Endothelial cell of umbilical vein (primary cell): Measurements from ENCODE around the gene TM9SF1. TPM values are rescaled to one million over a fixed set of nuclear protein-coding genes. Genes with fewer than 3 reads are reported as not detected.

ENCODE experiments used
- BruUV-seq: library from RNA; stranded (reverse); fragments of 400-500 nt; replicated peaks from 2 replicates; lab custom pipeline; 2021; lab: Mats Ljungman, UMichigan
- CTCF ChIA-PET: fragments of 300-600, 350-600 bp; sonication (Branson Sonifier 250); formaldehyde crosslinking; loops from one replicate; lab custom pipeline; 2021; ENCODE audit warnings: antibody characterized with exemption, inconsistent platforms; lab: Charles Lee
- POLR2A ChIA-PET: fragments of 300-600, 350-600 bp; sonication (Branson Sonifier 250); formaldehyde crosslinking; loops from one replicate; lab custom pipeline; 2021; ENCODE audit warnings: antibody characterized with exemption, inconsistent platforms; lab: Charles Lee
- DNase-seq: peaks from one replicate; pipeline ENCODE4 v3.0.0-alpha.2; 2011; ENCODE audit warnings: low read depth, low spot score
- FAIRE-seq: peaks from 2 replicates; lab custom pipeline; 2011; peaks lifted over from hg19 to GRCh38; lab: Jason Lieb, UNC
- H2AFZ ChIP-seq: 2 replicates; pipeline ENCODE4 v1.6.0; 2012; ENCODE audit warnings: low read depth, low read length, control low read depth, inconsistent platforms
- H3K27ac ChIP-seq: 2 replicates; pipeline ENCODE4 v1.5.1; 2011; ENCODE audit warnings: low read depth, mild to moderate bottlenecking, control low read depth, low read length, moderate library complexity; ENCODE audit not compliant: insufficient read depth
- H3K27me3 ChIP-seq, 2 experiments: 2 replicates each; pipeline versions ENCODE4 v1.6.0 to v1.6.1; 2011; ENCODE audit warnings: low read length in 2 of 2, mixed read lengths in 1 of 2; ENCODE audit not compliant: control insufficient read depth in 2 of 2, insufficient read depth in 2 of 2
- H3K36me3 ChIP-seq, 2 experiments: 2 replicates in 1 of 2; 3 replicates in 1 of 2; pipeline ENCODE4 v1.5.1; 2011; ENCODE audit warnings: low read length in 2 of 2, mild to moderate bottlenecking in 1 of 2, moderate library complexity in 1 of 2; ENCODE audit not compliant: control insufficient read depth in 2 of 2, insufficient read depth in 2 of 2; ENCODE audit errors: extremely low read depth in 1 of 2
- H3K4me1 ChIP-seq: 3 replicates; pipeline ENCODE4 v1.5.1; 2011; ENCODE audit warnings: mild to moderate bottlenecking, low read length; ENCODE audit not compliant: control insufficient read depth, insufficient read depth; ENCODE audit errors: extremely low read depth
- H3K4me2 ChIP-seq: 2 replicates; pipeline ENCODE4 v1.6.1; 2011; ENCODE audit warnings: low read length, control low read depth, mixed read lengths; ENCODE audit not compliant: insufficient read depth
- H3K4me3 ChIP-seq, 3 experiments: fragments of 200-600 bp in 1 of 3; sonication (generic), shearing (Covaris generic) in 1 of 3; replicated peaks in 1 of 3; 2 replicates each; pipeline ENCODE4 v1.5.1; 2011 to 2016; ENCODE audit warnings: control low read depth in 3 of 3, low read length in 3 of 3, mild to moderate bottlenecking in 2 of 3, inconsistent platforms in 1 of 3, low read depth in 1 of 3, moderate library complexity in 1 of 3; ENCODE audit not compliant: insufficient read depth in 1 of 3
- H3K79me2 ChIP-seq: 2 replicates; pipeline ENCODE4 v1.6.0; 2012; ENCODE audit warnings: low read length, inconsistent platforms; ENCODE audit not compliant: control insufficient read depth, insufficient read depth
- H3K9ac ChIP-seq: replicated peaks from 2 replicates; pipeline ENCODE3; 2011; ENCODE audit warnings: low read length, control low read depth; ENCODE audit not compliant: insufficient read depth; ENCODE audit errors: extremely low read depth
- H3K9me1 ChIP-seq: replicated peaks from 3 replicates; pipeline ENCODE4 v1.6.0; 2011; ENCODE audit warnings: mild to moderate bottlenecking, low read length; ENCODE audit not compliant: control insufficient read depth, insufficient read depth; ENCODE audit errors: extremely low read depth
- H3K9me3 ChIP-seq: replicated peaks from 2 replicates; pipeline ENCODE4 v1.5.1; 2012; ENCODE audit warnings: low read length, inconsistent platforms; ENCODE audit not compliant: control insufficient read depth, insufficient read depth
- H4K20me1 ChIP-seq: replicated peaks from 2 replicates; pipeline ENCODE3; 2011; ENCODE audit warnings: mild to moderate bottlenecking, low read length; ENCODE audit not compliant: control insufficient read depth, insufficient read depth; ENCODE audit errors: extremely low read depth
- EZH2 ChIP-seq: IDR thresholded peaks from 2 replicates; pipeline ENCODE4 v1.6.1; 2012; ENCODE audit warnings: borderline replicate concordance, low read depth, mild to moderate bottlenecking, moderate library complexity, low read length, inconsistent platforms; ENCODE audit not compliant: severe bottlenecking
- FOS ChIP-seq: IDR thresholded peaks from 2 replicates; pipeline ENCODE4 v1.6.1; 2011; ENCODE audit warnings: mild to moderate bottlenecking, low read length, moderate library complexity, borderline replicate concordance; ENCODE audit not compliant: insufficient read depth
- GATA2 ChIP-seq: IDR thresholded peaks from 2 replicates; pipeline ENCODE4 v1.7.0; 2011; ENCODE audit warnings: low read depth, mild to moderate bottlenecking, moderate library complexity, mixed read lengths, low read length; ENCODE audit not compliant: insufficient read length, insufficient read depth
- JUN ChIP-seq: IDR thresholded peaks from 2 replicates; pipeline ENCODE4 v1.6.1; 2011; ENCODE audit warnings: borderline replicate concordance, low read depth; ENCODE audit not compliant: insufficient read length, insufficient read depth
- MYC ChIP-seq: IDR thresholded peaks from one replicate; pipeline ENCODE4 v1.6.1; 2011; ENCODE audit warnings: mild to moderate bottlenecking, low read depth, low read length
- POLR2A ChIP-seq: IDR thresholded peaks from 2 replicates; pipeline ENCODE4 v1.6.1; 2012; ENCODE audit warnings: low read depth, mild to moderate bottlenecking, control low read depth, low read length
- POLR2AphosphoS5 ChIP-seq: IDR thresholded peaks from 2 replicates; pipeline ENCODE4 v1.6.1; 2012; ENCODE audit warnings: low read depth, mild to moderate bottlenecking, control low read depth, low read length, moderate library complexity; ENCODE audit not compliant: insufficient read depth
- dilution Hi-C: fragments of 300-500 bp; cut with MboI; formaldehyde crosslinking; loops from one replicate; pipeline ENCODE4 v1.15.0; 2019; ENCODE audit warnings: low sequenced_read_pairs; ENCODE audit not compliant: extremely low pct_ligation_motif_present
- intact Hi-C: fragments of 100-400 bp; cut with micrococcal nuclease; formaldehyde crosslinking; loops from one replicate; pipeline ENCODE4 v1.10.0; 2022
- polyA plus RNA-seq, 4 experiments: library from polyadenylated mRNA; depleted of rRNA in 3 of 4; stranded (reverse) in 3 of 4; unstranded in 1 of 4; fragments of >200 nt; gene quantifications; 2 replicates each; pipeline versions ENCODE4 v1.2.1 to v1.2.3, GENCODE V29; 2011 to 2012; ENCODE audit warnings: missing spikeins in 1 of 4
- total RNA-seq: library from RNA; stranded (reverse); gene quantifications from 2 replicates; pipeline ENCODE4 v1.2.3, GENCODE V29; 2021
- TF ChIP-seq, protein P1 (sequence below): IDR thresholded peaks from 2 replicates; pipeline ENCODE4 v1.6.1; 2011; ENCODE audit not compliant: insufficient read depth, insufficient read length
- TF ChIP-seq, protein P2 (sequence below), 2 donors: IDR thresholded peaks; 1 replicate in 1 of 2; 2 replicates in 1 of 2; pipeline ENCODE4 v1.5.1; 2011; ENCODE audit warnings: low read length in 2 of 2, mild to moderate bottlenecking in 2 of 2, moderate library complexity in 2 of 2, control low read depth in 1 of 2, inconsistent platforms in 1 of 2, low read depth in 1 of 2; ENCODE audit not compliant: insufficient read depth in 1 of 2; ENCODE audit errors: extremely low read depth in 1 of 2

Gene TM9SF1
- total and polyA plus RNA-seq, 2 donors (not counting 3 experiments of a cell fraction or from before 2014, with no cell fraction given): 60.7 to 71.5 TPM

DNA sequence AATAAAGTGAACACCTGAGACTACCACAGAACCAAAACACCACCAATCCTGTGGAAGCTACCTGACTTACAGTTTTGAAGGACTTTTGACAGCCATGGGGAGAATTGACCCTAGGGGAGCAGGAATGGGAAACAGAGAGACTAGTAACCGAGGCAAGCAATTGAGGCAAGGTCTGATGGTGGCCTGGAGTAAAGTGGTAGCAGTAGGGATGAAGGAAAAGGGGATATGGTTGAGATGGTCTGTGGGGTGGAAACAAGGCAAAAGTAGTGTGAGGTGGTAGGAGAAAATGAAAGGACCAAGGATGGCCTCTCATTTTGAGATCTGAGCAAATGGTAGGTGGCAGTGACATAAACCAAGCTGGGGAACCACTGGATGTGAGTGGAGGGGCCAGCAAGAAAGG, 38.4 kb downstream of the TM9SF1 start:
- H4K20me1 ChIP-seq: no peaks in the 10 kb centered on the region
- no peak overlapping the region for H3K9ac ChIP-seq
- POLR2A ChIA-PET: no interaction called here
- H2AFZ ChIP-seq: no peak overlapping the region
- CTCF ChIA-PET: interaction anchor here (1.4 kb wide), 1 partner anchor 11 kb away, joined by 3 read pairs; the partner anchor contains the start of gene PSME2
- no peaks in the 10 kb centered on the region for H3K9me3 ChIP-seq
- no peaks in the 10 kb centered on the region for H3K9me1 ChIP-seq
- FAIRE-seq (no peak), DNase-seq (no peak)
- peaks cover 10% of the 10 kb centered on the region for H3K4me1 ChIP-seq
- H3K27ac ChIP-seq: no peak overlapping the region
- peaks cover 25 to 42% of the 10 kb centered on the region in 2 experiments for H3K36me3 ChIP-seq
- TF ChIP-seq EZH2: no peak
- TF ChIP-seq, protein P1, sequence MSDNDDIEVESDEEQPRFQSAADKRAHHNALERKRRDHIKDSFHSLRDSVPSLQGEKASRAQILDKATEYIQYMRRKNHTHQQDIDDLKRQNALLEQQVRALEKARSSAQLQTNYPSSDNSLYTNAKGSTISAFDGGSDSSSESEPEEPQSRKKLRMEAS: no peak
- no peak for TF ChIP-seq POLR2A
- TF ChIP-seq GATA2: no peak
- TF ChIP-seq JUN: no peak
- no peak for TF ChIP-seq FOS
- TF ChIP-seq POLR2AphosphoS5: no peak
- no peak for TF ChIP-seq MYC
- TF ChIP-seq, protein P2, sequence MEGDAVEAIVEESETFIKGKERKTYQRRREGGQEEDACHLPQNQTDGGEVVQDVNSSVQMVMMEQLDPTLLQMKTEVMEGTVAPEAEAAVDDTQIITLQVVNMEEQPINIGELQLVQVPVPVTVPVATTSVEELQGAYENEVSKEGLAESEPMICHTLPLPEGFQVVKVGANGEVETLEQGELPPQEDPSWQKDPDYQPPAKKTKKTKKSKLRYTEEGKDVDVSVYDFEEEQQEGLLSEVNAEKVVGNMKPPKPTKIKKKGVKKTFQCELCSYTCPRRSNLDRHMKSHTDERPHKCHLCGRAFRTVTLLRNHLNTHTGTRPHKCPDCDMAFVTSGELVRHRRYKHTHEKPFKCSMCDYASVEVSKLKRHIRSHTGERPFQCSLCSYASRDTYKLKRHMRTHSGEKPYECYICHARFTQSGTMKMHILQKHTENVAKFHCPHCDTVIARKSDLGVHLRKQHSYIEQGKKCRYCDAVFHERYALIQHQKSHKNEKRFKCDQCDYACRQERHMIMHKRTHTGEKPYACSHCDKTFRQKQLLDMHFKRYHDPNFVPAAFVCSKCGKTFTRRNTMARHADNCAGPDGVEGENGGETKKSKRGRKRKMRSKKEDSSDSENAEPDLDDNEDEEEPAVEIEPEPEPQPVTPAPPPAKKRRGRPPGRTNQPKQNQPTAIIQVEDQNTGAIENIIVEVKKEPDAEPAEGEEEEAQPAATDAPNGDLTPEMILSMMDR (IDR thresholded peaks at IDR 0.05; ENCODE audit: extremely low read depth in 1 of 2, insufficient read depth in 1 of 2, low read depth in 1 of 2, low read length in 2 of 2): no peak
- H3K79me2 ChIP-seq: peaks cover 2% of the 10 kb centered on the region
- no peaks in the 10 kb centered on the region for H3K27me3 ChIP-seq
- no TSS peak for BruUV-seq
- dilution Hi-C loops (no loop called here), intact Hi-C loops (no loop called here)
- H3K4me3 ChIP-seq: no peak overlapping the region
- H3K4me2 ChIP-seq: no peak overlapping the region
